Thoracic aorta (tissue), 2 donors: ENCODE measurements around the gene LRMDA. TPM values are rescaled to one million over a fixed set of nuclear protein-coding genes. Genes with fewer than 3 reads are reported as not detected.
"Not testable (repeated sequence)": the region's sequence is repeated elsewhere in the genome, so short reads cannot be mapped to it uniquely, and the experiment has no call there.

Source experiments
- ATAC-seq: fragments of 150-250 bp; one replicate; pipeline ENCODE4 v1.8.0; 2017; ENCODE audit warnings: low read depth; ENCODE audit not compliant: insufficient number of reproducible peaks, low FRiP score
- DNase-seq: peaks from one replicate; pipeline ENCODE4 v3.0.0-alpha.2; 2020; ENCODE audit warnings: low spot score
- H3K27ac ChIP-seq, 2 donors: fragments of 200-600 bp; sonication (generic); 1 replicate in 1 of 2; 2 replicates in 1 of 2; pipeline ENCODE4 v1.5.1; 2016; ENCODE audit warnings: mild to moderate bottlenecking in 2 of 2, moderate library complexity in 2 of 2
- H3K27me3 ChIP-seq: fragments of 200-600 bp; sonication (generic); replicated peaks from 2 replicates; pipeline ENCODE4 v1.6.0; 2016; ENCODE audit warnings: mild to moderate bottlenecking; ENCODE audit not compliant: insufficient read depth
- H3K36me3 ChIP-seq: fragments of 200-600 bp; sonication (generic); one replicate; pipeline ENCODE4 v1.5.1; 2016
- H3K4me1 ChIP-seq, 2 donors: fragments of 200-600 bp; sonication (generic); 1 replicate in 1 of 2; 2 replicates in 1 of 2; pipeline versions ENCODE4 v1.5.1 to v1.6.0; 2016; ENCODE audit warnings: low read depth in 2 of 2, mild to moderate bottlenecking in 1 of 2; ENCODE audit not compliant: control insufficient read depth in 1 of 2
- H3K4me3 ChIP-seq: fragments of 200-600 bp; sonication (generic); 2 replicates; pipeline ENCODE4 v1.5.1; 2016; ENCODE audit warnings: mild to moderate bottlenecking
- H3K9me3 ChIP-seq: fragments of 200-600 bp; sonication (generic); 2 replicates; pipeline ENCODE4 v1.5.1; 2016
- CTCF ChIP-seq: fragments of 200-600 bp; sonication (generic); IDR thresholded peaks from one replicate; pipeline ENCODE4 v1.5.1; 2019; ENCODE audit warnings: antibody characterized with exemption
- total RNA-seq, 2 donors: library from RNA; depleted of rRNA; stranded (reverse); fragments of >200 nt; gene quantifications; one replicate each; pipeline versions ENCODE4 v1.1.0 to v1.2.3, GENCODE V29; 2016

Gene LRMDA
- total RNA-seq, 2 donors from 2014 or later: 8.3 to 36.6 TPM

GRCh38 chr10:75764974-75765788 lies 333.8 kb downstream of the LRMDA start:
- Histone ChIP-seq H3K9me3 (no peaks in the 10 kb centered on the region), H3K27me3 (no peaks in the 10 kb centered on the region), H3K36me3 (no peaks in the 10 kb centered on the region), H3K4me1 (no peaks in the 10 kb centered on the region), H3K27ac (no peak overlapping the region), H3K4me3 (no peak overlapping the region)
- no peak for TF ChIP-seq CTCF
- ATAC-seq: no peak
- no peak for DNase-seq

- Histone ChIP-seq H3K27ac (no peak overlapping the region), H3K9me3 (no peaks in the 10 kb centered on the region), H3K4me3 (no peak overlapping the region), H3K36me3 (no peaks in the 10 kb centered on the region), H3K27me3 (no peaks in the 10 kb centered on the region), H3K4me1 (no peaks in the 10 kb centered on the region)
- DNase-seq (no peak), ATAC-seq (no peak)
- no peak for TF ChIP-seq CTCF
These were observed 334.3 kb downstream of the LRMDA start for GRCh38 chr10:75765789-75766096.

- TF ChIP-seq CTCF: no peak
- Histone ChIP-seq H3K9me3 (no peaks in the 10 kb centered on the region), H3K27me3 (no peaks in the 10 kb centered on the region), H3K4me1 (no peaks in the 10 kb centered on the region), H3K27ac (no peak overlapping the region), H3K4me3 (no peak overlapping the region), H3K36me3 (no peaks in the 10 kb centered on the region)
- DNase-seq (no peak), ATAC-seq (no peak)
These were observed 334.7 kb downstream of the LRMDA start for GRCh38 chr10:75766106-75766505.

- not testable (repeated sequence) for H3K9me3 ChIP-seq, H3K27me3 ChIP-seq, H3K27ac ChIP-seq, H3K36me3 ChIP-seq, H3K4me3 ChIP-seq, ATAC-seq, H3K4me1 ChIP-seq, DNase-seq
These were observed 335.3 kb downstream of the LRMDA start for GRCh38 chr10:75766752-75767151.

- DNase-seq: no peak
- no peak for ATAC-seq
- peaks cover 7 to 30% of the 10 kb centered on the region in 2 donors for H3K4me1 ChIP-seq
These were observed 339.2 kb downstream of the LRMDA start for GRCh38 chr10:75770626-75771081.

More at GRCh38 chr10:75770626-75771081, 339.2 kb downstream of the LRMDA start:
- TF ChIP-seq CTCF: no peak
- no peaks in the 10 kb centered on the region for H3K9me3 ChIP-seq
- H3K27me3 ChIP-seq: no peaks in the 10 kb centered on the region
- no peaks in the 10 kb centered on the region for H3K36me3 ChIP-seq
- H3K27ac ChIP-seq: no peak overlapping the region
- no peak overlapping the region for H3K4me3 ChIP-seq
